IMR-90 (cell line): Measurements from ENCODE around the gene NRM. TPM values are rescaled to one million over a fixed set of nuclear protein-coding genes. Genes with fewer than 3 reads are reported as not detected.

Source experiments
- ATAC-seq: fragments of 200-7000 bp; cut with Tn5 transposase; 2 replicates; pipeline ENCODE4 v1.9.1; 2020; ENCODE audit warnings: low read depth, mild to moderate bottlenecking, moderate library complexity
- BruUV-seq: library from RNA; stranded (reverse); fragments of 400-500 nt; replicated peaks from 2 replicates; lab custom pipeline; 2021; lab: Mats Ljungman, UMichigan
- CTCF ChIA-PET: fragments of 300-600 bp; formaldehyde crosslinking; extraction: SDS; loops from one replicate; lab custom pipeline; 2021; ENCODE audit warnings: antibody characterized with exemption; lab: Yijun Ruan, JAX
- POLR2A ChIA-PET: fragments of 300-600 bp; sonication (Branson Sonifier 250); formaldehyde crosslinking; loops from one replicate; lab custom pipeline; 2022; ENCODE audit warnings: antibody characterized with exemption; ENCODE audit not compliant: unreplicated experiment; lab: Charles Lee
- DNase-seq: peaks from one replicate; pipeline ENCODE4 v3.0.0; 2013
- H2AFZ ChIP-seq: replicated peaks from 2 replicates; pipeline ENCODE3; 2013; ENCODE audit warnings: low read length, mild to moderate bottlenecking; ENCODE audit not compliant: poor library complexity
- H2AK5ac ChIP-seq: 2 replicates; pipeline ENCODE4 v1.6.1; 2013; ENCODE audit warnings: low read depth, low read length, inconsistent platforms
- H2AK9ac ChIP-seq: replicated peaks from 2 replicates; pipeline ENCODE3; 2013; ENCODE audit warnings: mild to moderate bottlenecking, low read depth, low read length, moderate library complexity; ENCODE audit not compliant: poor library complexity
- H2BK120ac ChIP-seq: 2 replicates; pipeline ENCODE4 v1.6.1; 2013; ENCODE audit warnings: low read depth, low read length, inconsistent platforms
- H2BK15ac ChIP-seq: 3 replicates; pipeline ENCODE4 v1.6.1; 2013; ENCODE audit warnings: low read depth, low read length, inconsistent platforms
- H2BK20ac ChIP-seq: 2 replicates; pipeline ENCODE4 v1.6.1; 2013; ENCODE audit warnings: low read depth, mild to moderate bottlenecking, inconsistent platforms, low read length, moderate library complexity
- H2BK5ac ChIP-seq: 2 replicates; pipeline ENCODE4 v1.6.1; 2013; ENCODE audit warnings: mild to moderate bottlenecking, low read depth, low read length, inconsistent platforms; ENCODE audit not compliant: poor library complexity, severe bottlenecking
- H3K14ac ChIP-seq: replicated peaks from 2 replicates; pipeline ENCODE4 v1.6.1; 2013; ENCODE audit warnings: low read depth, low read length, inconsistent platforms
- H3K18ac ChIP-seq: 2 replicates; pipeline ENCODE4 v1.6.1; 2013; ENCODE audit warnings: low read depth, low read length, control low read depth
- H3K23ac ChIP-seq: 2 replicates; pipeline ENCODE4 v1.6.1; 2013; ENCODE audit warnings: low read depth, low read length, inconsistent platforms
- H3K27ac ChIP-seq: 2 replicates; pipeline ENCODE4 v1.5.1; 2013; ENCODE audit warnings: mild to moderate bottlenecking, control low read depth, low read length; ENCODE audit not compliant: insufficient read depth
- H3K27me3 ChIP-seq: 2 replicates; pipeline ENCODE4 v1.6.1; 2013; ENCODE audit warnings: low read length; ENCODE audit not compliant: control insufficient read depth, insufficient read depth
- H3K36me3 ChIP-seq: 2 replicates; pipeline ENCODE4 v1.6.1; 2013; ENCODE audit warnings: low read length, mixed read lengths; ENCODE audit not compliant: control insufficient read depth, insufficient read depth
- H3K4ac ChIP-seq: 2 replicates; pipeline ENCODE4 v1.6.1; 2013; ENCODE audit warnings: low read depth, low read length, inconsistent platforms
- H3K4me1 ChIP-seq: 2 replicates; pipeline ENCODE4 v1.6.1; 2013; ENCODE audit warnings: low read length, mixed read lengths; ENCODE audit not compliant: control insufficient read depth, insufficient read depth
- H3K4me2 ChIP-seq: 2 replicates; pipeline ENCODE4 v1.6.1; 2013; ENCODE audit warnings: low read depth, mild to moderate bottlenecking, control low read depth, low read length, moderate library complexity
- H3K4me3 ChIP-seq: 2 replicates; pipeline ENCODE4 v1.5.1; 2013; ENCODE audit warnings: low read depth, mild to moderate bottlenecking, control low read depth, low read length, moderate library complexity; ENCODE audit not compliant: insufficient read depth
- H3K56ac ChIP-seq: 2 replicates; pipeline ENCODE4 v1.6.1; 2013; ENCODE audit warnings: low read length, inconsistent platforms; ENCODE audit not compliant: insufficient read depth; ENCODE audit errors: extremely low read depth
- H3K79me1 ChIP-seq, 2 experiments: 2 replicates each; pipeline ENCODE4 v1.6.1; 2013; ENCODE audit warnings: low read length in 2 of 2, inconsistent platforms in 1 of 2, low read depth in 1 of 2
- H3K9ac ChIP-seq: 2 replicates; pipeline ENCODE4 v1.6.1; 2013; ENCODE audit warnings: low read depth, low read length, control low read depth
- H3K9me1 ChIP-seq: 2 replicates; pipeline ENCODE4 v1.6.1; 2013; ENCODE audit warnings: low read length, inconsistent platforms; ENCODE audit not compliant: insufficient read depth
- H3K9me3 ChIP-seq: 2 replicates; pipeline ENCODE4 v1.6.1; 2013; ENCODE audit warnings: low read length; ENCODE audit not compliant: control insufficient read depth, insufficient read depth
- H4K20me1 ChIP-seq: 2 replicates; pipeline ENCODE4 v1.6.1; 2013; ENCODE audit warnings: low read length, inconsistent platforms; ENCODE audit not compliant: insufficient read depth
- H4K5ac ChIP-seq: 2 replicates; pipeline ENCODE4 v1.6.1; 2013; ENCODE audit warnings: mild to moderate bottlenecking, low read depth, low read length, control low read depth
- H4K8ac ChIP-seq, 2 experiments: 2 replicates each; pipeline ENCODE4 v1.6.1; 2013; ENCODE audit warnings: low read depth in 2 of 2, low read length in 2 of 2, control low read depth in 1 of 2, inconsistent platforms in 1 of 2
- H4K91ac ChIP-seq: 2 replicates; pipeline ENCODE4 v1.6.1; 2013; ENCODE audit warnings: low read depth, low read length, inconsistent platforms; ENCODE audit not compliant: insufficient read depth
- BHLHE40 ChIP-seq: fragments of 150-350 bp; IDR thresholded peaks from 2 replicates; pipeline ENCODE4 v1.6.1; 2016; ENCODE audit warnings: mild to moderate bottlenecking, low read depth, low read length
- CEBPB ChIP-seq: IDR thresholded peaks from 2 replicates; pipeline ENCODE4 v1.6.1; 2012; ENCODE audit warnings: low read depth, low read length, improper control_type of control experiment
- CHD1 ChIP-seq: IDR thresholded peaks from 2 replicates; pipeline ENCODE4 v1.6.1; 2012; ENCODE audit warnings: low read depth, low read length, improper control_type of control experiment
- FOS ChIP-seq: fragments of 150-350 bp; IDR thresholded peaks from 2 replicates; pipeline ENCODE4 v1.6.1; 2016; ENCODE audit warnings: low read depth, low read length
- MAFK ChIP-seq: IDR thresholded peaks from 2 replicates; pipeline ENCODE4 v1.6.1; 2012; ENCODE audit warnings: low read depth, low read length, improper control_type of control experiment
- MAZ ChIP-seq: IDR thresholded peaks from 2 replicates; pipeline ENCODE4 v1.6.1; 2012; ENCODE audit warnings: low read depth, mild to moderate bottlenecking, low read length, improper control_type of control experiment, moderate library complexity, borderline replicate concordance
- MXI1 ChIP-seq: IDR thresholded peaks from 2 replicates; pipeline ENCODE4 v1.6.1; 2012; ENCODE audit warnings: low read depth, mild to moderate bottlenecking, low read length, moderate library complexity, borderline replicate concordance
- RAD21 ChIP-seq: IDR thresholded peaks from 2 replicates; pipeline ENCODE4 v1.6.1; 2012; ENCODE audit warnings: low read length, improper control_type of control experiment
- RFX5 ChIP-seq: IDR thresholded peaks from 2 replicates; pipeline ENCODE4 v1.8.0; 2012; ENCODE audit warnings: low read depth, mild to moderate bottlenecking, low read length, moderate library complexity
- SMC3 ChIP-seq: fragments of 150-350 bp; IDR thresholded peaks from 2 replicates; pipeline ENCODE4 v1.6.1; 2016; ENCODE audit warnings: low read depth, mild to moderate bottlenecking, antibody characterized with exemption, low read length, moderate library complexity
- WGBS, 2 experiments: methylation state at CpG; one replicate each; pipeline versions ENCODE4 v1.1.5 to v1.1.7; 2013; ENCODE audit warnings: missing lambda C conversion rate in 2 of 2; ENCODE audit not compliant: insufficient read length in 1 of 2; ENCODE audit errors: extremely low coverage in 2 of 2; 5-methylcytosine and 5-hydroxymethylcytosine counted together
- dilution Hi-C: fragments of 300-500 bp; cut with HindIII; formaldehyde crosslinking; loops from one replicate; pipeline ENCODE4 v1.14.3; 2018; ENCODE audit warnings: low sequenced_read_pairs; ENCODE audit not compliant: unreplicated experiment
- in situ Hi-C: fragments of 300-500 bp; cut with MboI; formaldehyde crosslinking; loops from 3 replicates; pipeline ENCODE4 v1.14.3; 2019; ENCODE audit warnings: low sequenced_read_pairs, inconsistent platforms, mixed read lengths
- intact Hi-C: fragments of 100-400 bp; cut with micrococcal nuclease; formaldehyde crosslinking; loops from 2 replicates; pipeline ENCODE4 v1.10.0; 2022
- polyA plus RNA-seq, 3 experiments: library from polyadenylated mRNA; depleted of rRNA; stranded (reverse); fragments of >200 nt; gene quantifications; 2 replicates each; pipeline ENCODE4 v1.2.3, GENCODE V29; 2012; ENCODE audit warnings: low replicate concordance in 1 of 3
- total RNA-seq: library from RNA; depleted of rRNA; stranded (reverse); fragments of >200 nt; gene quantifications from 2 replicates; pipeline ENCODE4 v1.2.3, GENCODE V29; 2012
- TF ChIP-seq, protein P1 (sequence below): fragments of 150-350 bp; IDR thresholded peaks from 2 replicates; pipeline ENCODE4 v1.6.1; 2017; ENCODE audit warnings: mild to moderate bottlenecking, antibody characterized with exemption, low read length, low read depth
- TF ChIP-seq, protein P2 (sequence below): conservative IDR thresholded peaks from 2 replicates; pipeline ENCODE4 v1.5.1; 2012; ENCODE audit warnings: mild to moderate bottlenecking, low read depth, low read length, improper control_type of control experiment

NRM gene
- total and polyA plus RNA-seq, 2 of the 4 experiments (the other 2 are of a cell fraction), result 2.2 to 27.0 TPM

DNA sequence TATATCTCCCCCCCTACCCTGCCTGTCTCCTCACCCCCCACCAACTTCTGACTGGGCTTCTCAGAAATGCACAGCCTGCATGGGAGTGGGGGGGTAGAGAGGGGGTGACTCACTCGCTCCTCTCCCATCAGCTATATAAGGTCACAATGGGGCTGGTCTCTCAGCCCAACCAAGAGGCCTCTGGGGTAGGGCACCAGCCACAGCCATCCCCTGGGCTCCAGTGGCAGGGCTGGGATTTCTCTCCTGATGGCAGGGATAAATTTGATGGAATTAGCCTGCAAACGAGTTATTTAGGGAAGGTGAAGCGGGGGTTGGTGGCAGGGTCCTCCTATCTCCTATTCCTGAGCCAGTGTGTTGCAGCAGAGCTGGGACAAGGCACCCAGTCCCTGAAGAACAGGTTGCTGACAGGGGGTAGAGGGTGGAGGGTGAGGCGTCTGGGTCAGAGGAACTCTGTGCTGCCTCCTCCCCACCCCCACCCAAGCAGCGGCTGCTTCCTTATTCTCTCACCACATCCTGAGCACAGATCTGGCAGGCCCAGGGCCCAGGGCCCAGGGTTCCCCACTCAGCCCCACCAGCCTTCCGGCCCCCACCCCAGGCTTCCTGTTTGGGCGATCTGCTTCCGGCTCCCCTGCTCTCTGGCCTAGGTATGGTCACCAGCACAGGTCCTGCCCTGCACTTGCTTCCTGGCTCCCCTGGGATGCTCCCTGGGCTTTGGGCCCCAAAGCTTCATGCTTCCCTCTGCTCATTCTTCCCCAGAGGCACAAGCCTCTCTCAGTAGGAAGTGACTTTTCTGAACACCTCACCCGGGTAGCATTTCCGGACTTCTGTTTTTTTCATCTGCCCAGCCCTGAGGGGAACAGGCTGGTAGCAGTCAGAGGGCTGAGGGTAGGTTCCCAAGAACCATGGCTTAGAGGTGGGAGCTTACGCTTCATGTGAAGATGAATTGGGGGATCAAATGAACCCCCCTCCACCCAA lies 8.4 kb downstream of the NRM start:
- no CpG with 5 or more reads among the region's 11 CpGs for WGBS, 2 experiments
- H3K23ac ChIP-seq, result peak overlapping the region; percentile 100
- intact Hi-C loops, result loop anchor here (1.0 to 5.0 kb wide), 3 partner anchors 39 to 405 kb away; no protein-coding TSS in a partner anchor
- peak overlapping the region; percentile 61 for H4K5ac ChIP-seq
- peak overlapping the region; percentile 99 for H4K91ac ChIP-seq
- H2BK120ac ChIP-seq, result peak overlapping the region; percentile 88
- H3K14ac ChIP-seq, result peak overlapping the region; percentile 100
- DNase-seq (peak; percentile 95), ATAC-seq (peak; percentile 63)
- H3K9me1 ChIP-seq, result no peaks in the 10 kb centered on the region
- peak overlapping the region; percentile 59 for H2AFZ ChIP-seq
- peaks cover 80% of the 10 kb centered on the region for H4K20me1 ChIP-seq
- peak overlapping the region; percentile 95 for H2AK9ac ChIP-seq
- in situ Hi-C loops, result loop anchor here (5.0 kb wide), 1 partner anchor 40 kb away; the partner anchor contains the start of gene TUBB
- dilution Hi-C loops, result no loop called here
- peak overlapping the region; percentile 100 for H3K9ac ChIP-seq
- peak overlapping the region; percentile 55 for H2BK20ac ChIP-seq
- H3K18ac ChIP-seq, result peak overlapping the region; percentile 92
- H3K4me1 ChIP-seq, result peaks cover 14% of the 10 kb centered on the region
- ChIA-PET CTCF (interaction anchor here (2.0 kb wide), 1 partner anchor 41 kb away, joined by 8 read pairs; no protein-coding TSS in a partner anchor), POLR2A (interaction anchor here (0.5 to 1.8 kb wide), 4 partner anchors 10 to 229 kb away, joined by 3 to 7 read pairs (median 5); partner anchors contain the start of gene DHX16)
- peak overlapping the region; percentile 97 for H3K4me3 ChIP-seq
- peak overlapping the region; percentile 90 to 96 for H4K8ac ChIP-seq
- H3K4ac ChIP-seq, result peak overlapping the region; percentile 98
- H2BK15ac ChIP-seq, result peak overlapping the region; percentile 96; the same call in 2 of the 3 replicates
- peak overlapping the region; percentile 98 for H2AK5ac ChIP-seq
- peaks cover 54% of the 10 kb centered on the region for H3K36me3 ChIP-seq
- H3K4me2 ChIP-seq, result peak overlapping the region; percentile 99
- no peaks in the 10 kb centered on the region for H3K27me3 ChIP-seq
- peak overlapping the region; percentile 100 for H3K56ac ChIP-seq
- H3K79me1 ChIP-seq, result peaks cover 0 to 35% of the 10 kb centered on the region in 2 experiments
- TSS peak; percentile 93 for BruUV-seq
- peak overlapping the region; percentile 100 for H3K27ac ChIP-seq
- no peaks in the 10 kb centered on the region for H3K9me3 ChIP-seq
- H2BK5ac ChIP-seq, result peak overlapping the region; percentile 96
- peak; percentile 5; the same call in 1 of the 2 replicates for TF ChIP-seq RAD21
- TF ChIP-seq CEBPB, result no peak
- TF ChIP-seq BHLHE40, result peak; percentile 43; the same call in 1 of the 2 replicates
- peak; percentile 98 for TF ChIP-seq FOS
- TF ChIP-seq, protein P1, sequence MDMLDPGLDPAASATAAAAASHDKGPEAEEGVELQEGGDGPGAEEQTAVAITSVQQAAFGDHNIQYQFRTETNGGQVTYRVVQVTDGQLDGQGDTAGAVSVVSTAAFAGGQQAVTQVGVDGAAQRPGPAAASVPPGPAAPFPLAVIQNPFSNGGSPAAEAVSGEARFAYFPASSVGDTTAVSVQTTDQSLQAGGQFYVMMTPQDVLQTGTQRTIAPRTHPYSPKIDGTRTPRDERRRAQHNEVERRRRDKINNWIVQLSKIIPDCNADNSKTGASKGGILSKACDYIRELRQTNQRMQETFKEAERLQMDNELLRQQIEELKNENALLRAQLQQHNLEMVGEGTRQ, result no peak
- TF ChIP-seq, protein P2, sequence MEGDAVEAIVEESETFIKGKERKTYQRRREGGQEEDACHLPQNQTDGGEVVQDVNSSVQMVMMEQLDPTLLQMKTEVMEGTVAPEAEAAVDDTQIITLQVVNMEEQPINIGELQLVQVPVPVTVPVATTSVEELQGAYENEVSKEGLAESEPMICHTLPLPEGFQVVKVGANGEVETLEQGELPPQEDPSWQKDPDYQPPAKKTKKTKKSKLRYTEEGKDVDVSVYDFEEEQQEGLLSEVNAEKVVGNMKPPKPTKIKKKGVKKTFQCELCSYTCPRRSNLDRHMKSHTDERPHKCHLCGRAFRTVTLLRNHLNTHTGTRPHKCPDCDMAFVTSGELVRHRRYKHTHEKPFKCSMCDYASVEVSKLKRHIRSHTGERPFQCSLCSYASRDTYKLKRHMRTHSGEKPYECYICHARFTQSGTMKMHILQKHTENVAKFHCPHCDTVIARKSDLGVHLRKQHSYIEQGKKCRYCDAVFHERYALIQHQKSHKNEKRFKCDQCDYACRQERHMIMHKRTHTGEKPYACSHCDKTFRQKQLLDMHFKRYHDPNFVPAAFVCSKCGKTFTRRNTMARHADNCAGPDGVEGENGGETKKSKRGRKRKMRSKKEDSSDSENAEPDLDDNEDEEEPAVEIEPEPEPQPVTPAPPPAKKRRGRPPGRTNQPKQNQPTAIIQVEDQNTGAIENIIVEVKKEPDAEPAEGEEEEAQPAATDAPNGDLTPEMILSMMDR, result no peak
- TF ChIP-seq SMC3, result peak; percentile 28; the same call in 1 of the 2 replicates
- TF ChIP-seq MAFK, result peak; percentile 39; the same call in 1 of the 2 replicates
- no peak for TF ChIP-seq RFX5
- TF ChIP-seq CHD1, result 0 out of 2 replicates have a peak, but pooled peaks have one; percentile 62
- TF ChIP-seq MXI1, result peak; percentile 47; the same call in 1 of the 2 replicates
- peak; percentile 98 for TF ChIP-seq MAZ
